Activated T-cell treated with anti-CD3 and anti-CD28 coated beads for 4 hours (primary cell): ENCODE results near the gene LEKR1.
"Not testable (repeated sequence)": the region's sequence is repeated elsewhere in the genome, so short reads cannot be mapped to it uniquely, and the experiment has no call there.

Experiments
- DNase-seq: peaks from one replicate; pipeline ENCODE4 v3.0.0-alpha.2; 2020

The LEKR1 gene

GRCh38 chr3:156826144-156826895, at the start of gene LEKR1:
Gene LEKR1 (plus strand): TSS chr3:156826353. CDS start chr3:156829330, 2,977 bp downstream.
- peak; percentile 54 for DNase-seq

GRCh38 chr3:156776871-156777270, 49.3 kb upstream of the LEKR1 start:
- no peak for DNase-seq

- DNase-seq: no peak
Observed at GRCh38 chr3:156781310-156782230, 44.6 kb upstream of the LEKR1 start.

GRCh38 chr3:156782319-156782718, 43.8 kb upstream of the LEKR1 start:
- no peak for DNase-seq

- DNase-seq: no peak
Observed at GRCh38 chr3:156782921-156783320, 43.2 kb upstream of the LEKR1 start.

- DNase-seq: no peak
Observed at GRCh38 chr3:156787001-156787400, 39.2 kb upstream of the LEKR1 start.

GRCh38 chr3:156787926-156788663, 38.1 kb upstream of the LEKR1 start:
- DNase-seq: no peak

GRCh38 chr3:156788846-156789245, 37.3 kb upstream of the LEKR1 start:
- DNase-seq: no peak

GRCh38 chr3:156790156-156790555, 36.0 kb upstream of the LEKR1 start:
- no peak for DNase-seq

GRCh38 chr3:156792114-156792513, 34.0 kb upstream of the LEKR1 start:
- DNase-seq: no peak

GRCh38 chr3:156792536-156792935, 33.6 kb upstream of the LEKR1 start:
- no peak for DNase-seq

- no peak for DNase-seq
Observed at GRCh38 chr3:156792945-156793344, 33.2 kb upstream of the LEKR1 start.

- DNase-seq: no peak
Observed at GRCh38 chr3:156793400-156793799, 32.8 kb upstream of the LEKR1 start.

- no peak for DNase-seq
Observed at GRCh38 chr3:156793851-156794250, 32.3 kb upstream of the LEKR1 start.

- no peak for DNase-seq
Observed at GRCh38 chr3:156795890-156796481, 30.2 kb upstream of the LEKR1 start.

- DNase-seq: no peak
Observed at GRCh38 chr3:156797368-156797767, 28.8 kb upstream of the LEKR1 start.

GRCh38 chr3:156800287-156800686, 25.9 kb upstream of the LEKR1 start:
- DNase-seq: not testable (repeated sequence)

- DNase-seq: no peak
Observed at GRCh38 chr3:156801746-156802145, 24.4 kb upstream of the LEKR1 start.

GRCh38 chr3:156802821-156803606, 23.1 kb upstream of the LEKR1 start:
- DNase-seq: no peak

GRCh38 chr3:156803952-156804741, 22.0 kb upstream of the LEKR1 start:
- no peak for DNase-seq

- no peak for DNase-seq
Observed at GRCh38 chr3:156806698-156807097, 19.5 kb upstream of the LEKR1 start.
